ENCODE results near the gene RFX6. TPM values are rescaled to one million over a fixed set of nuclear protein-coding genes. Genes with fewer than 3 reads are reported as not detected.

The RFX6 gene
- total and polyA plus RNA-seq, 2 donors from 2014 or later: not detected

DNA sequence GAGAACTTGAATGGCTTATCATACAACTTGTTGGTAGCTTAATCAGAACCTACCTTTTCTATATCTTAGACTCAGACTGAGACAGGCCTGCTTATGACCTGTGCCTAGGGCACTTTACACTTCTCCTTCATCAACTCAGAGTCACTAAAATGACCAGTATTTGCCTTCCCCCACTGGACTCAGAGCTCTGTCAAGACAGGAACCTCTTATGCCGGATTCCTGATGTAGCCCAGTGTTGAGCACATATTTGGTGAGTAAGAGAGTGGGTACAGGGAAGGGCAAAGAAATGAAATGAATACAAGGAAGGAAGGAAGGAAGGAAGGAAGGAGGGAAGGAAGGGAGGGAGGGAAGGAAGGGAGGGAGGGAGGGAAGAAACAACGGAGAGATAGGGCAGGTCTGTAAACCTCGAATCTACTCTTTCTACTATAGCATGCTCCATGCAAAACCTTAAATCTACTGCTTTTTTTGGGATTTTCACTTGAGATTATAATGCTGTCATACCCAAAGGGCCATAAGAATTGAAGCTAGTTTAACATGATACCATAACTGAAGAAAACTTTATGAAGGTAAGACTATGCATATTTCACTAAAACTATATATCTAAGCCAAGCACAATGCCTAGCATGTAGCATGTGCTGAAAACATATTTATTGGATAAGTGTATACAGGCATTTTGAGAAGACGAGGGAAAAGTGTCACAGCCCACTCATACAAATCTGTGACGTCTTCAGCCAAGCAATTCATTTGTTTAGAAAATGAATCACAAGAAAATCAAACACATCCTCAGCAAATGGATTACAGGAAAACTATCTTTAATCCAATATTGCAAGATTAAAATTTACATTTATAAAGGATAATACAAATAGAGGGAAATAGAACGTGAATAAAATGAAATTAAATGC, 89.9 kb downstream of the RFX6 start:
- H3K9ac ChIP-seq (ENCODE audit: low read length in 3 of 3): no peak overlapping the region
- DNase-seq: no peak
- intact Hi-C loops (cut with DNase I): no loop called here

DNA sequence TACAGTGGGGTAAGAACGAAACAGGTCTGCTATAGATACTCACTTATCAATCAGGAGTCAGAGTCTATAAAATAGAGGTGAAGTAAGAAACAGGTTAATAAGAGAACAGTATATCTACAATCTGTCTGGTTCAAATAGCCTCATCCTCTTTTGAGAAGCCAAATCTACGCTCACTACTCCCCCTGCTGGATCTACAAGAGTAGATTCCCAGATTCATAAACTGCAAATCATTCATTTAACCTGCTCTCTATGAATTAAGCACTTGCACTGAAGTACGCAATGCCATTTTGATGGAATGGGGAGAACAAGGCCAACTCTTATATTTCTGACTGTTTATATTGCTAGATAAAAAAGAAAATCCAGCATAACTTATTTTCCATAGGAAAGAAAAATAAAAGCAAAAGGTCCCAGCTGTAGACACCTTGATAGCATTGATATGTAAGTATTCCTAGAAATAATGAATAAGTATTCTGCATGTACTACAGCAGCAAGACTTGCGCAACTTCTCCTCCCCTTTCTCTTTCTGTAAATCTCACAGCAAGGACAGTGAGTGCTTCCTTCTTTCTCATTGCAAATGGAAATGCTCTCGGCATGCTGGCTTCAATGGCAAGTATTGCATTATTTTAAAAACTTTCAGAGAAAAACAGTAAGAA, 92.3 kb downstream of the RFX6 start:
- no peaks in the 10 kb centered on the region for H3K4me1 ChIP-seq (ENCODE audit: control insufficient read depth in 2 of 3, insufficient read depth in 2 of 3, low read depth in 1 of 3, low read length in 3 of 3)
- TF ChIP-seq, protein P1, sequence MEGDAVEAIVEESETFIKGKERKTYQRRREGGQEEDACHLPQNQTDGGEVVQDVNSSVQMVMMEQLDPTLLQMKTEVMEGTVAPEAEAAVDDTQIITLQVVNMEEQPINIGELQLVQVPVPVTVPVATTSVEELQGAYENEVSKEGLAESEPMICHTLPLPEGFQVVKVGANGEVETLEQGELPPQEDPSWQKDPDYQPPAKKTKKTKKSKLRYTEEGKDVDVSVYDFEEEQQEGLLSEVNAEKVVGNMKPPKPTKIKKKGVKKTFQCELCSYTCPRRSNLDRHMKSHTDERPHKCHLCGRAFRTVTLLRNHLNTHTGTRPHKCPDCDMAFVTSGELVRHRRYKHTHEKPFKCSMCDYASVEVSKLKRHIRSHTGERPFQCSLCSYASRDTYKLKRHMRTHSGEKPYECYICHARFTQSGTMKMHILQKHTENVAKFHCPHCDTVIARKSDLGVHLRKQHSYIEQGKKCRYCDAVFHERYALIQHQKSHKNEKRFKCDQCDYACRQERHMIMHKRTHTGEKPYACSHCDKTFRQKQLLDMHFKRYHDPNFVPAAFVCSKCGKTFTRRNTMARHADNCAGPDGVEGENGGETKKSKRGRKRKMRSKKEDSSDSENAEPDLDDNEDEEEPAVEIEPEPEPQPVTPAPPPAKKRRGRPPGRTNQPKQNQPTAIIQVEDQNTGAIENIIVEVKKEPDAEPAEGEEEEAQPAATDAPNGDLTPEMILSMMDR (IDR thresholded peaks at IDR 0.05; ENCODE audit: borderline replicate concordance, extremely low read depth, insufficient read depth): peak; percentile 64
- no peak overlapping the region for H3K27ac ChIP-seq (ENCODE audit: low read depth in 2 of 2, low read length in 2 of 2)
- DNase-seq: peak in 2 of 5 donors; percentile 61 to 74
- H3K9ac ChIP-seq (ENCODE audit: low read length in 3 of 3): no peak overlapping the region
- H3K36me3 ChIP-seq (ENCODE audit: control insufficient read depth in 2 of 3, insufficient read depth in 3 of 3, low read length in 3 of 3): no peaks in the 10 kb centered on the region
- intact Hi-C loops (cut with DNase I): no loop called here
- H3K27me3 ChIP-seq (ENCODE audit: control insufficient read depth, insufficient read depth, low read length): no peaks in the 10 kb centered on the region
- H3K9me3 ChIP-seq (ENCODE audit: control insufficient read depth in 2 of 3, insufficient read depth in 1 of 3, low read length in 3 of 3): no peaks in the 10 kb centered on the region
- FAIRE-seq: peak; percentile 68
- no peak overlapping the region for H3K4me3 ChIP-seq (ENCODE audit: low read length in 3 of 3)

More for the DNA sequence above, 89.9 kb downstream of the RFX6 start:
- H3K36me3 ChIP-seq (ENCODE audit: control insufficient read depth in 2 of 3, insufficient read depth in 3 of 3, low read length in 3 of 3): no peaks in the 10 kb centered on the region
- no peaks in the 10 kb centered on the region for H3K9me3 ChIP-seq (ENCODE audit: control insufficient read depth in 2 of 3, insufficient read depth in 1 of 3, low read length in 3 of 3)
- H3K27me3 ChIP-seq (ENCODE audit: control insufficient read depth, insufficient read depth, low read length): no peaks in the 10 kb centered on the region
- H3K27ac ChIP-seq (ENCODE audit: low read depth in 2 of 2, low read length in 2 of 2): no peak overlapping the region
- FAIRE-seq: no peak
- H3K4me1 ChIP-seq (ENCODE audit: control insufficient read depth in 2 of 3, insufficient read depth in 2 of 3, low read depth in 1 of 3, low read length in 3 of 3): no peaks in the 10 kb centered on the region
- no peak overlapping the region for H3K4me3 ChIP-seq (ENCODE audit: low read length in 3 of 3)
- TF ChIP-seq, protein P1 (IDR thresholded peaks at IDR 0.05; ENCODE audit: borderline replicate concordance, extremely low read depth, insufficient read depth): no peak

GRCh38 chr6:116971959-116972358, 94.9 kb downstream of the RFX6 start:
- H3K9ac ChIP-seq (ENCODE audit: low read length in 3 of 3): no peak overlapping the region
- H3K4me1 ChIP-seq (ENCODE audit: control insufficient read depth in 2 of 3, insufficient read depth in 2 of 3, low read depth in 1 of 3, low read length in 3 of 3): no peaks in the 10 kb centered on the region
- FAIRE-seq (peak; percentile 97), DNase-seq (peak in 3 of 5 donors; percentile 37 to 65 (median 61))
- no peak overlapping the region for H3K27ac ChIP-seq (ENCODE audit: low read depth in 2 of 2, low read length in 2 of 2)
- no peaks in the 10 kb centered on the region for H3K9me3 ChIP-seq (ENCODE audit: control insufficient read depth in 2 of 3, insufficient read depth in 1 of 3, low read length in 3 of 3)
- H3K36me3 ChIP-seq (ENCODE audit: control insufficient read depth in 2 of 3, insufficient read depth in 3 of 3, low read length in 3 of 3): no peaks in the 10 kb centered on the region
- no peak overlapping the region for H3K4me3 ChIP-seq (ENCODE audit: low read length in 3 of 3)
- H3K27me3 ChIP-seq (ENCODE audit: control insufficient read depth, insufficient read depth, low read length): no peaks in the 10 kb centered on the region
- intact Hi-C loops (cut with DNase I): no loop called here
- TF ChIP-seq, protein P1 (IDR thresholded peaks at IDR 0.05; ENCODE audit: borderline replicate concordance, extremely low read depth, insufficient read depth): peak; percentile 37

Measured in kidney (tissue), 14 donors.